ENCODE results near the gene ZNF536. TPM values are rescaled to one million over a fixed set of nuclear protein-coding genes. Genes with fewer than 3 reads are reported as not detected.

Gene ZNF536
- total RNA-seq, result under 0.01 TPM in 1 of 2 replicates, not detected in the other

- no peak for DNase-seq
Observed at GRCh38 chr19:30371960-30372824, at the start of gene ZNF536. TSS of gene ZNF536 (plus strand) at chr19:30372384. CDS start at chr19:30443563, 71,179 bp downstream.

- DNase-seq, result no peak
Observed at GRCh38 chr19:30322641-30323320, 49.4 kb upstream of the ZNF536 start.

DNA sequence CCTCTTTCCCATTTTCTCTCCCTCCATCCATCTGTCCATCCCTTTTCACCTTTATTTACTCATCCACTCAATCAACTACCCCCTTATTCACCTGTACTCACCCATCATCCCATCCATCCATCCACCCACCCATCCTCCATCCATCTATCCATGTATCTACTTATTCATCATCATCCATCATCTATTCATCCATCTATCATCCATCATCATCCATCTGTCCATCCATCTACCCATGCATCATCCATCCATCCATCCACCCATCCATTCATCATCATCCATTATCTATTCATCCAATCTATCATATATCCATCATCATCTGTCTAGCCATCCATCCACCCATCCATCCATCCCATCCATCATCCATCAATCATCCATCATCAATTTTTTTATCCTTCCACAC, 48.3 kb upstream of the ZNF536 start:
- DNase-seq, result no peak

DNA sequence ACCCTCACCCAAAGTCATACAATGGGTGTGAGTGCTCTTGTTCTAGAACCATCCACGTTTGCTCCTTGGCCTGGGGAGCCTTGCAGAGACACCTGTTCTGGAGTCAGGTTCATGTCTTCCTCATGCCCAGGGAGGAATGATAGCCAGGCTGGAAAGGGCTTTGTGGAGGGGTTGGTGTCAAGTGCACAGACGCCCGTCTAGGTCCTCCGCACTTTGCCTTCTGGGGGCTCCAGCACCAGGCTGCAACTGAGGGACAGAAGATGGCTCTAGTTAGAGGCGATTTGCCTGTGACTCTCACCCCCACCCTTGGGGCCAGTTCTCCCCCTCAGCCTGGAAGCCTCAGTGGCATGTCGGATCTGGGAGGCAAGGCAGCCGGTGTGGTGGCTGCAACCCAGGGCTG, 47.2 kb upstream of the ZNF536 start:
- no peak for DNase-seq

GRCh38 chr19:30325676-30326392, 46.4 kb upstream of the ZNF536 start:
- DNase-seq, result no peak

DNA sequence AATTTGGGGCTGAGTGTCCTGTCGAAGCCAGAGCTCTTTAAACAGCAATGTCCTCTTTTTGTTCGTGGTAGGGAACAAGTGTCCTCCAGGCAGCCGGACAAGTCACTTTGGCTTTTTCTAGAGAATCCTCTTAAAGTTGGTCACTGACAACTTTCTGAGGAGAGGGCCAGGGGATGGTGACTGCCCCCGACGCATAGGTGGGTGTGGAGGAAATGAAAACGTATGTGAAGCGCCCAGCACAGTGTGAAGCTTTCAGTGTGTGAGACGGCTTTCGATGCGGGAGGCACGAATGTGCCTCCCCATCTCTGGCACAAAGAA, 45.8 kb upstream of the ZNF536 start:
- no peak for DNase-seq

- no peak for DNase-seq
Observed at GRCh38 chr19:30327331-30327730, 44.9 kb upstream of the ZNF536 start.

DNA sequence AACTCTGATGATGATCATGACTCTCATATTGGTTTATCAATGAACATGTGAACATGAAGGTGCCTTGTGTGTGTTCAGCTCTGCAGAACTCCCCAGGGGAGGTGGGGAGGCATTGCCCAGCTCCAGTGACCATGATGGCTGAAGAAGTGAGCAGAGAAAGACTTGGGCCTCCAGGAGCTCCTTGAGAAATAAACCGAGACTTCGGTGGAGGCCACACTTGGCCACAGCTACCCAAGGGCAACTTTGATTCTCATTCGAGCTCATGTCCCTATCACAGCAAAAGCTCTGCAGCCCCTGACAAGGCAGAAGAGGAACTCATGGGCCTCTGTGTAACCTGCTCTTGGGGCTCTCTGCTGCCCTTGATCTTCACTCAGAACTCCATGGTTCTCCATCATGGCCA, 44.1 kb upstream of the ZNF536 start:
- no peak for DNase-seq

DNA sequence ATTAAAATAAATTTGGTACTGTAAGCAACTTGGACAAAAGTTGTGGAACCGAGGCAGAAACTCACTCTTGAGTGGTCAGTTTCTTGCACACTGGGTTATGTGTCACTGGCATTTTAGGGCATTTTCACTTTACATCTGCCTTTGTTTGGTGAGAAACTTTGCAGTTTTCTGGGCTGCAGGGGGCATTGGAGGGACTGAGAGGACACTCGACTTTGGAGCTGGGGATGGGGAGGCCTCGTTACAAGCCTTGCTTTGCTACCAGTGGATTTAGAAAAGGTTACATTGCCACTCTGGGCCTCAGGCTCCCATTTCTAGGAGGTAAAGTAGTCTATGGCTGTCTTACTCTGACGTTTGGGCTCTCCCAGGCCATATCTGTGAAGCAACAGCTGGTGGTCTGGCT, 41.9 kb upstream of the ZNF536 start:
- DNase-seq, result no peak

DNA sequence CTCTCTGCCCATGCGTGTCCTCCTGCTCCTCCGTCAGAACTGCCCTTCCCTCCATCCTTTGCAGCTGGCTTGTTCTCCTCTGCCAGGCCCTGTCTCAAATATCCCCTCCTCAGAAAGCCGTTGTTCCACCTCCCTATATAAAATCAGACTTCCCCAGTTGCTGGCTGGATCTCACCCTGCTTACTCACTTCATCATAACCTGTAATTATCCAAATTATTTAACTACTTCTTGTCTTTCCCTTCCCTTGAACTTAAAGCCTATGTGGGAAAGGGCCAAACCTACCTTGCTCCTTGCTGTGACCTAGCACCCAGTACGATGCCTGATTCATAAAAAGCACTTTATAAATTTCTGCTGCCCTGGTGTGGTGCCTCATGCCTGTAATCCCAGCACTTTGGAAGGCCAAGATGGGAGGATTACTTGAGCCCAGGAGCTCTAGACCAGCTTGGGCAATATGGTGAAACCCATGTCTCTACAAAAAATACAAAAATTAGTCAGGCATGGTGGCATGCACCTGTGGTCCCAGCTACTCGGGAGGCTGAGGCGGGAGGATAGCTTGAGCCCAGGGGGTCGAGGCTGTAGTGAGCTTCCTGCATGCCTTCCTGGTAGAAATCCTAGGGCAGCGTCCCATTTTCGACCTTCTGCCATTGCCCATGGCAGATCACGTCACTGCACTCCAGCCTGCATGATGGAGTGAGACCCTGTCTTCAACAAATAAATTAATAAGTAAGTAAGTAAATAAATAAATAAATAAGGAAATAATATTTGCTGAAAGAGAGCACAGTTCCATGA, 39.5 kb upstream of the ZNF536 start:
- no peak for DNase-seq

- DNase-seq, result no peak
Observed at GRCh38 chr19:30333291-30334065, 38.7 kb upstream of the ZNF536 start.

DNA sequence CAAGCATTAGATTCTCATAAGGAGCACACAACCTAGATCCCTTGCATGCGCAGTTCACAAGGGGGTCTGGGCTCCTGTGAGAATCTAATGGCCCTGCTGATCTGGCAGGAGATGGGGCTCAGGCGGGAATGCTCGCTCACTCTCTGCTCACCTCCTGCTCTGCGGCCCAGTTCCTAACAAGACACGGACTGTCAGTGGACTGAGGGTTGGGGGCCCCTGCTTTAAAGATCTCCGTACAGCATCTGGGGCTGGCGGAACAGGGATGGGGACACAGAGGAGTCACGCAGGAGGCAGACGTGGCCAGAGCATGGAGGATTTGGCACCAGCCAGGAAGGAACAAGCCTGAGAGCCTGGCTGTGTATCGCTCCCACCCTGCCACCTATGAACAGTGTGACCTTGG, 37.3 kb upstream of the ZNF536 start:
- no peak for DNase-seq

DNA sequence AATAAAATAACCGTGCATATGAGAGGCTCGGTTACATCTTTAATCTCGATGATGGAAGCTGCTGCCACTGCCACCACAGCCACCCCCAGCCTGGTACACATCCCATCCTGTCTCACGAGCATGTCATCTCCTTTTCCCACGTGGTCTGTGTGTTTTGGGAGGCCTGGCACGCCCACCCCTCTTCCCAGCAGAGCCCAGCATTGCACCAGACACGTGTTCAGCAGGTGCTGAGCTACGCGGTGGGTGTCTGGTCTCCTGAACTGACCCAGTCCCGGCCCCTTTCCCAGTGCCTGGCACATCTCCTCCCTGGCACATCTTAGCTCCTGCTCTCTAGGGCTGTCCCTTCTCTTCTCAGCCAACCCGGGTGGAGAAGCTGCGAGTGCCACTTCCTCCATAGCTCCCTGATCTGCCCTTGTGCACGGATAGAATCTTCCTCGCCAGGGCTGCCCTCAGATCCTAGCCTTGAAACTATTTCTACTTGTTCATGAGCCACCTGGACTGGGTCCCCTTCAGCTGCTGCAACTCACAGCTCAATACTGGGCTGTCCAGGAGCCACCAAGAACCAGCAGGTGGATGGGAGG, 36.8 kb upstream of the ZNF536 start:
- DNase-seq, result no peak

GRCh38 chr19:30336290-30336689, 35.9 kb upstream of the ZNF536 start:
- no peak for DNase-seq

DNA sequence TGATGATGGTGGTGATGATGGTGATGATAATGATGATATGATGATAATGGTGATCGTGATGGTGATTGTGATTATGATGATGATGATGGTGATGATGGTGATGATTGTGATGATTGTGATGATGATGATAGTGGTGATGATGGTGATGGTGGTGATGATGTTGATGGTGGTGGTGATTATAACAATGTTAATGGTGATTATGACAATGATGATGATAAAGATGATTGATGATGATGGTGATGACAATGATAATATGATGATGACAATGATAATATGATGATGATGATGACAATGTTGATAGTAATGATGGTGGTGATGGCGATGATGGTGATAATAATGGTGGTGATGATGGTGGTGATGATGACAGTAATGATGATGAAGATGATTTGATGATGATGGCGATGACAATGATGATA, 34.1 kb upstream of the ZNF536 start:
- no peak for DNase-seq

- no peak for DNase-seq
Observed at GRCh38 chr19:30338878-30339623, 33.1 kb upstream of the ZNF536 start.

GRCh38 chr19:30339624-30340525, 32.3 kb upstream of the ZNF536 start:
- DNase-seq, result no peak

GRCh38 chr19:30340771-30341561, 31.2 kb upstream of the ZNF536 start:
- no peak for DNase-seq
